Ovary (tissue), 9 donors: ENCODE results near the gene CDC20B. TPM values are rescaled to one million over a fixed set of nuclear protein-coding genes. Genes with fewer than 3 reads are reported as not detected.

Source experiments
- DNase-seq, 5 donors: peaks; one replicate each; pipeline ENCODE4 v3.0.0-alpha.2; 2019 to 2020
- H3K27ac ChIP-seq, 2 donors: fragments of 200-600 bp; one replicate each; pipeline versions ENCODE4 v1.5.1 to v1.8.0; 2019 to 2022
- H3K27me3 ChIP-seq: fragments of 200-600 bp; one replicate; pipeline ENCODE4 v1.8.0; 2022
- H3K36me3 ChIP-seq: fragments of 200-600 bp; sonication (generic); one replicate; pipeline ENCODE4 v1.5.1; 2019
- H3K4me1 ChIP-seq: one replicate; pipeline ENCODE4 v1.8.1; 2013; ENCODE audit warnings: mild to moderate bottlenecking, moderate library complexity; ENCODE audit not compliant: insufficient read depth
- H3K4me3 ChIP-seq: fragments of 200-600 bp; sonication (generic); one replicate; pipeline ENCODE4 v1.5.1; 2017
- H3K9me3 ChIP-seq, 2 donors: fragments of 200-600 bp in 1 of 2; sonication (generic) in 1 of 2; one replicate each; pipeline versions ENCODE4 v1.5.1 to v1.8.1; 2013 to 2019; ENCODE audit warnings: mild to moderate bottlenecking in 1 of 2, moderate library complexity in 1 of 2
- CTCF ChIP-seq, 3 donors: fragments of 450-650 bp in 2 of 3; fragments of 200-600 bp in 1 of 3; IDR thresholded peaks; one replicate each; pipeline versions ENCODE4 v1.5.1 to v1.8.0; 2016 to 2022; ENCODE audit warnings: antibody characterized with exemption in 3 of 3, mild to moderate bottlenecking in 1 of 3
- EP300 ChIP-seq: sonication (generic); formaldehyde crosslinking; IDR thresholded peaks from one replicate; pipeline ENCODE4 v1.6.1; 2017; ENCODE audit warnings: antibody characterized with exemption
- POLR2A ChIP-seq: fragments of 450-650 bp; IDR thresholded peaks from one replicate; pipeline ENCODE4 v1.6.1; 2017; ENCODE audit warnings: antibody characterized with exemption, mild to moderate bottlenecking, moderate library complexity
- WGBS, 3 donors: extraction: QIAGEN DNeasy Blood & Tissue Kit in 1 of 3; methylation state at CpG; one replicate each; pipeline versions ENCODE4 v1.1.5 to v1.1.7; 2013 to 2017; 5-methylcytosine and 5-hydroxymethylcytosine counted together
- intact Hi-C, 4 donors: fragments of 100-400 bp; cut with DNase I; formaldehyde crosslinking; loops; one replicate each; pipeline versions ENCODE4 v1.11.0 to v1.15.1; 2022 to 2023
- polyA plus RNA-seq, 2 donors: library from polyadenylated mRNA; stranded (reverse); fragments of 200-250 nt in 1 of 2; fragments of 350-450 nt in 1 of 2; fragmentation: Illumina TruSeq in 1 of 2; extraction: RNeasy Lipid Tissue Mini Kit (QIAGEN cat#74804) in 1 of 2; gene quantifications; one replicate each; pipeline ENCODE4 v1.2.3, GENCODE V29; 2013 to 2014
- total RNA-seq, 7 donors: library from RNA; depleted of rRNA in 2 of 7; stranded (reverse); fragments of >200 nt in 2 of 7; fragmentation: NEBNext Ultra II Directional in 3 of 7; extraction: Animal tissue kit (Norgen Biotek cat#: 25700) in 3 of 7; gene quantifications; one replicate each; pipeline versions ENCODE4 v1.1.0 to v1.2.4, GENCODE V29; 2016 to 2023
- donor health status: DM: no; HTN: no; CAD: no; lungs with moderate emphysema.
- donor health status: DM: no; HTN: no; CAD: no.
- donor health status: Bipolar disorder and iron deficiency.
- donor health status: DM: yes; HTN: yes; CAD: no.
- donor health status: DM: no; HTN: no; CAD: no.
- donor health status: DM: yes; HTN: yes; CAD: no.

The CDC20B gene
- total and polyA plus RNA-seq, 9 donors = 0.12 to 10.7 (median 0.24) TPM; not detected in 4

GRCh38 chr5:55136521-55136920 lies 36.5 kb downstream of the CDC20B start:
- no peak for DNase-seq
- H3K9me3 ChIP-seq = no peaks in the 10 kb centered on the region
- H3K27ac ChIP-seq = no peak overlapping the region

GRCh38 chr5:55134053-55134722 lies 38.8 kb downstream of the CDC20B start:
- DNase-seq = no peak
- Histone ChIP-seq H3K36me3 (no peaks in the 10 kb centered on the region), H3K4me1 (no peaks in the 10 kb centered on the region), H3K27ac (no peak overlapping the region), H3K27me3 (no peaks in the 10 kb centered on the region), H3K9me3 (no peaks in the 10 kb centered on the region), H3K4me3 (no peak overlapping the region)
- intact Hi-C loops = loop anchor here in 1 of 4 donors (10.0 kb wide), 1 partner anchor 229 kb away; no protein-coding TSS in a partner anchor
- TF ChIP-seq EP300 = no peak
- WGBS, 3 donors = 74 to 85% (median 80%) methylated on average over 5 of the region's 5 CpGs

More at GRCh38 chr5:55136521-55136920, 36.5 kb downstream of the CDC20B start:
- TF ChIP-seq EP300 (no peak), POLR2A (no peak), CTCF (IDR thresholded peaks at IDR 0.05) (no peak)
- no peaks in the 10 kb centered on the region for H3K27me3 ChIP-seq
- WGBS, 3 donors = 49 to 62% (median 53%) methylated on average over 3 of the region's 3 CpGs
- H3K4me1 ChIP-seq = no peaks in the 10 kb centered on the region
- no peaks in the 10 kb centered on the region for H3K36me3 ChIP-seq
- H3K4me3 ChIP-seq = no peak overlapping the region
- intact Hi-C loops = loop anchor here in 1 of 4 donors (10.0 kb wide), 1 partner anchor 232 kb away; no protein-coding TSS in a partner anchor

GRCh38 chr5:55123365-55123764 lies 49.6 kb downstream of the CDC20B start:
- no peak for TF ChIP-seq POLR2A
- no peak for TF ChIP-seq CTCF (IDR thresholded peaks at IDR 0.05)
- no peak for TF ChIP-seq EP300
- intact Hi-C loops = no loop called here
- 66 to 76% (median 69%) methylated on average over 3 of the region's 3 CpGs for WGBS, 3 donors

GRCh38 chr5:55114061-55114460 lies 58.9 kb downstream of the CDC20B start:
- Histone ChIP-seq H3K9me3 (no peaks in the 10 kb centered on the region), H3K4me3 (no peak overlapping the region), H3K36me3 (no peaks in the 10 kb centered on the region), H3K27ac (no peak overlapping the region), H3K27me3 (no peaks in the 10 kb centered on the region), H3K4me1 (no peaks in the 10 kb centered on the region)
- no peak for DNase-seq
- intact Hi-C loops = no loop called here
- 64 to 69% (median 65%) methylated on average over 3 of the region's 3 CpGs for whole genome bisulfite sequencing, 3 donors
- TF ChIP-seq CTCF (IDR thresholded peaks at IDR 0.05) (no peak), POLR2A (no peak), EP300 (no peak)

More at GRCh38 chr5:55123365-55123764, 49.6 kb downstream of the CDC20B start:
- Histone ChIP-seq H3K27me3 (no peaks in the 10 kb centered on the region), H3K27ac (no peak overlapping the region), H3K4me3 (no peak overlapping the region), H3K4me1 (no peaks in the 10 kb centered on the region), H3K36me3 (no peaks in the 10 kb centered on the region), H3K9me3 (no peaks in the 10 kb centered on the region)
- no peak for DNase-seq

GRCh38 chr5:55113327-55113726 lies 59.6 kb downstream of the CDC20B start:
- no peaks in the 10 kb centered on the region for H3K36me3 ChIP-seq
- no peak overlapping the region for H3K4me3 ChIP-seq
- no peak overlapping the region for H3K27ac ChIP-seq
- H3K9me3 ChIP-seq = no peaks in the 10 kb centered on the region
- intact Hi-C loops = no loop called here
- TF ChIP-seq CTCF (IDR thresholded peaks at IDR 0.05) = no peak
- no peak for TF ChIP-seq POLR2A
- no peak for TF ChIP-seq EP300
- DNase-seq = no peak
- H3K4me1 ChIP-seq = no peaks in the 10 kb centered on the region
- no peaks in the 10 kb centered on the region for H3K27me3 ChIP-seq
